Stomach (tissue), 4 donors: Measurements from ENCODE around the gene PCDH9.

Source experiments
- POLR2A ChIP-seq, 4 donors: fragments of 450-650 bp; IDR thresholded peaks; one replicate each; pipeline ENCODE4 v1.6.1; 2016; ENCODE audit warnings: antibody characterized with exemption in 4 of 4, control low read depth in 2 of 4, mild to moderate bottlenecking in 1 of 4, moderate library complexity in 1 of 4
- TF ChIP-seq, protein P1 (sequence below), 7 experiments: fragments of 450-650 bp in 4 of 7; fragments of 200-600 bp in 3 of 7; sonication (generic) in 3 of 7; IDR thresholded peaks; one replicate each; pipeline ENCODE4 v1.5.1; 2016 to 2019; ENCODE audit warnings: antibody characterized with exemption in 7 of 7, control low read depth in 2 of 7, mild to moderate bottlenecking in 1 of 7

GRCh38 chr13:66301482-66301881 is 928.7 kb downstream of the PCDH9 start:
- TF ChIP-seq, protein P1, sequence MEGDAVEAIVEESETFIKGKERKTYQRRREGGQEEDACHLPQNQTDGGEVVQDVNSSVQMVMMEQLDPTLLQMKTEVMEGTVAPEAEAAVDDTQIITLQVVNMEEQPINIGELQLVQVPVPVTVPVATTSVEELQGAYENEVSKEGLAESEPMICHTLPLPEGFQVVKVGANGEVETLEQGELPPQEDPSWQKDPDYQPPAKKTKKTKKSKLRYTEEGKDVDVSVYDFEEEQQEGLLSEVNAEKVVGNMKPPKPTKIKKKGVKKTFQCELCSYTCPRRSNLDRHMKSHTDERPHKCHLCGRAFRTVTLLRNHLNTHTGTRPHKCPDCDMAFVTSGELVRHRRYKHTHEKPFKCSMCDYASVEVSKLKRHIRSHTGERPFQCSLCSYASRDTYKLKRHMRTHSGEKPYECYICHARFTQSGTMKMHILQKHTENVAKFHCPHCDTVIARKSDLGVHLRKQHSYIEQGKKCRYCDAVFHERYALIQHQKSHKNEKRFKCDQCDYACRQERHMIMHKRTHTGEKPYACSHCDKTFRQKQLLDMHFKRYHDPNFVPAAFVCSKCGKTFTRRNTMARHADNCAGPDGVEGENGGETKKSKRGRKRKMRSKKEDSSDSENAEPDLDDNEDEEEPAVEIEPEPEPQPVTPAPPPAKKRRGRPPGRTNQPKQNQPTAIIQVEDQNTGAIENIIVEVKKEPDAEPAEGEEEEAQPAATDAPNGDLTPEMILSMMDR (IDR thresholded peaks at IDR 0.05) = no peak
- TF ChIP-seq POLR2A (IDR thresholded peaks at IDR 0.05) = no peak
